GM19193 (cell line): ENCODE data around the gene RECQL5.

ENCODE experiments used
- POLR2A ChIP-seq: IDR thresholded peaks from 4 replicates; pipeline ENCODE4 v1.6.1; 2011; ENCODE audit not compliant: insufficient read depth, insufficient read length; ENCODE audit errors: extremely low read depth

The RECQL5 gene

DNA sequence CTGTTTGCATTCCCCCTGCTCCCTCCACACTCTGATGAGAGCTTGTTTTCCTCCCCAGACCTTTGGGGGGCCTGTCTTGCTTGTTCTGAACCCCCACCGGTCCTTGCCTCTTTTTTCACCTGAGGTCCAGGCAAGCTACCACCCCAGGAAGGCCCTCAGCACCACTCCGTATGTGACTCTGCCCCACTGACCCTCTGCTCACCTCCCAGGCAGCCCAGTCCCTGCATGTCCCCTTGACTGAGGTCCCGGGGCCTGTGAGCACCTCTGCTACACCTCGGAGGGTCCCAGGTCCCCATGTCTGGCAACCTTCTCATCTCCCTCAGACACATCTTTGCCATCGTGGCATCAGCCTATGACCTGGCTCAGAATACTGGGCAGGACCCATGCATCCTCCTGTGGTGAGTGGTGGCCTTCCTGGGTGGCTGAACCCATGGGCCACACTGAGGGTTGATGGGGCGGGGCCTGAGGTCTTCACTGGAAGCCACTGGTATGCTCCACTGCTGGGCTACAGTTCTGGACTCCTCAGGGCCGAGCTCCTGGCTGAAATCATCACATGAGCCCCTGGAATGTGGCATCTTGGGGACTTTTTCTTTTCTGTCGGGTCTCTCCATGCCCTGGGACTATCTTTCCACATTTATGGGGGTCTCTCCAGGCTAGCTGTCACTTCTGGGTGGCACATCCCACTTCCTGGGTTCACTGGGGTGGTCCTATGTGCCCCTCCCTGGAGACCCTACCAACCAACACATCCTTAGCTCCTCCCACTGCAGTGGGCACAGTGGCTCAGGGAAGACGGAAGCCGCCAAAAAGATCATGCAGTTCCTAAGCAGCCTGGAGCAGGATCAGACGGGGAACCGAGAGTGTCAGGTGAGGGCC, 75.9 kb downstream of the RECQL5 start:
- no peak for TF ChIP-seq POLR2A

DNA sequence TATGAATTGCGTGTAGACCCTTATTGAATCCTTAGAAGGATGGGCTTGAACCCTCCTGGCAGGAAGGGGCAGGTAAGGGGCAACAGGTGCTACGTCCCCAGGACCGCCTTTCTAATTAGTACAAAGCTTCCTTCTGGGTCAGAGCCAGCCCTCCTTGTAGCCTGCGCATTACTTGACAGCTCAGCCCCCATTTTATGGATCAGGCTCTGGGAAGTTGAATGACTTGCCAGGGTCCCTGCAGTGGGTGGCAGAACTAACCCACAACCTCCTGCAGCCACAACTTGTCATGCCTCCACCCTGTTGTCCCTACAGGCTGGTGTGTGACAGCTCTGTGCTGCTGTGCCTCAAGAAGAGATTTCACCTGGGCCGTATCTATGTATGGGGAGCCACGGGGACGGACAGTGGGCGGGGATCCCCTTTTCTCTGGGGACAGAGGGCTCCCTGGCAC, 76.6 kb downstream of the RECQL5 start:
- no peak for TF ChIP-seq POLR2A

DNA sequence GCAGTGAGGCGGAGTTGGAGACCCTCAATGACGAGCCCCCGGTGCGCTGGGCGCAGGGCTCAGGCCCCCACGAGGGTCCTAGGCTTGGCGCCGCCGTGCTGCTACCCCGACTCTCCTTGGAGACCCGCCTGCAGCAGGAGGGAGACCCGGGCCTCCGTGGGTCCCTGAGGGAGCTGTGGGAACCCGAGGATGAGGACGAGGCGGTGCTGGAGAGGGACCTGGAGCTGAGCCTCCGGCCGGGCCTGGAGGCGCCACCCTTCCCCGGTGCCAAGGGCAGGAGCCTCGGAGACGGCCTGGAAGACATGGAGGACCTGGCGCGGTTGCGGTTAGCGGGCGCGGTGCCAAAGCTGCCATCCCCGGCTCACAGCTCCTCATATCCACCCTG, 77.0 kb downstream of the RECQL5 start:
- no peak for TF ChIP-seq POLR2A

DNA sequence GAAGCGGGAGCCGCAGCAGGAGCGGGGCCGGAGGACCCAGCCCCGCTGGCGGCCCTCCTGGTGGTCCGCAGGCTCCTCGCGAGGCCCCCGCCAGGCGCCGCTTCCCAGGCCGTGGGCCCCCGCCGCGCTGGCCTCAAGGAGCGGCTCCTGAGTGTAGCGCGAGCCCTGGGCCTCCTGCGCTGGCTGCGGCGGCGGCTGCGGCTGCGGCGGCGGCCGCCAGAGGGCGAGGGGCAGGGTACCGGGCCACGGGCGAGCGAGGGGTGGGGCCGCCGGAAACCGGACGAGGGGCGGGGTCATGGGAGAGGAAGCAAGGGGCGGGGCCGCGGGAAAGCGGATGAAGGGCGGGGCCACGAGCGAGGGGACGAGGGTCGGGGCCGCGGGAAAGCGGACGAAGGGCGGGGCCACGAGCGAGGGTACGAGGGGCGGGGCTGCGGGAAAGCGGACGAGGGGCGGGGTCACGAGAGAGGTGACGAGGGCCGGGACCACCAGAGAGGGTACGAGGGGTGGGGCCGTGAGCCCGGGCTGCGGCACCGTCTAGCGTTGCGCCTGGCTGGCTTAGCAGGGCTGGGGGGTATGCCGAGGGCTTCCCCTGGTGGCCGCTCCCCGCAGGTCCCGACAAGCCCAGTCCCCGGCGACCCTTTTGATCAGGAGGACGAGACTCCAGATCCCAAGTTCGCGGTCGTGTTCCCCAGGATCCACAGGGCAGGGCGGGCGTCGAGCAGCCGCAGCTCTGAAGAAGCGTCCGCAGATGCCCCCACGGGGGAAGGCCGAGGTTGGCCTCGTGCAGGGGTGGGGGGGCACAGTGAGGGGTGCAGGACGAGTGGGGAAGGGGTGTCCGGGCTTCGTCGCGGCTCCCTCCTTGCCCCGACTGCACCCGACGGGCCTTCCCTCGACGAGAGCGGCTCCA, 77.7 kb downstream of the RECQL5 start:
- TF ChIP-seq POLR2A, result no peak

DNA sequence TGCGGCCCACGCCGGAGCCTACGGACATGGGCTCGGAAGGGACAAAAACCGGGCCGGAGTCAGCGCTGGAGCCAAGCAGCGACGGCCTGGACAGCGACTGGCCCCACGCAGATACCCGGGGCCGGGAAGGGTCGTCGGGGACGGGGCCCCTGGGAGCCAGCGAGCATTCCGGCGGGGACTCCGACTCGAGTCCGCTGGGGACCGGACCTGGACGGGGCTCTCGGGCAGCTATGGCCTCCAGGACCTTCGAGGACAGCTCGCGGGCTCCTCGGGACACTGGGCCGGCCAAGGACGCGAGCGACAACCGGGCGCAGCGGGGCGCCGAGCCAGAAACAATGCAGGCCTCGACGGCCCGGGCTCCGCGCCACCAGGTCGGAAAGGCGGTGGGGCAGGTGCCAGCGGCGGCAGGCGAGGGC, 78.3 kb downstream of the RECQL5 start:
- TF ChIP-seq POLR2A, result no peak

DNA sequence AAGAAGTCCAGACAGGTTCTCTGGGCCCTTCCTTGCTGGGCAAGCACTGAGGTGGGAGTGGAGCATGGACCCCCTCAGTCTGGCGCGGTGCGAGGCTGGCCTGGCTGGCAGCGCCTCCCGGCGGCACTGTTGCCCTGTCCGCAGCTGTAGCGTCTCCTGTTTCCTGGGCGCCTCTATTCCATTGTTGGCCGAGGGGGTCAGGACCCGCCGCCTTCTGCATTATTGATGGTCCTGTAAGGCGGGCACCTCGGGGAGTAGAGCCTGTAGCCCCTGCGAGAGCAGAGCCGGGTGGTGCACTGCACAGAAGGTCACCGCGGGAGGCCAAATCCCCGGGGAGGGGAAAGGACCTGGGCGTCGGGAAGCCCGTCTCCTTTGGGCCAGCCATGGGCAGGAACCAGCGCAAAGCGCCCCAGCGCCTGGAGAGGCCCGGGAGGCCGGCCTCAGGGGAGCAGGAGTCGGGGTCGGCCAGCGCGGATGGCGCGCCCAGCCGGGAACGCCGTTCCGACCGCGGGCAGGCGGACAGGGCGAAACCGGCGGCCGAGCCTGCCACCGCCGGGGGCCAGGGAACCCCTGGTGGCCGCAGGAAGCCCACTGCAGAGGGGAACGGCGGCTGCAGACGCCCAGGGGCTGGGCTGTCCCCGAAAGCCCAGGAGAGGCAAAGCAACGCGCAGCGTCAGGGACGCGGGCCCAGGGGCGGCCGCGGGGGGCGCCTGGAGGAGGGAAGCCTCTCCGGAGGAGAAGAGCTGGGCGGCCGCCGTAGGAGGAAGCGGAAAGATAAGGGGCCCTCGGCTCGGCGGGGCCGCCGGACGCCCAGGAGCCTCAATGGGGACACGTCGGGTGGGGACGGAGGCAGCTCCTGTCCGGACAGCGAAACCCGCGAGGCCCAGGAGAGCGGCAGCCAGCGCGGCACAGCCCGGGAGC, 79.0 kb downstream of the RECQL5 start, which contains the start of gene MYO15B:
Gene MYO15B, plus strand, starts transcription at position 126 of the 921 bp plus-strand sequence. Its CDS starts 258 bp downstream, at position 384.
- no peak for TF ChIP-seq POLR2A

DNA sequence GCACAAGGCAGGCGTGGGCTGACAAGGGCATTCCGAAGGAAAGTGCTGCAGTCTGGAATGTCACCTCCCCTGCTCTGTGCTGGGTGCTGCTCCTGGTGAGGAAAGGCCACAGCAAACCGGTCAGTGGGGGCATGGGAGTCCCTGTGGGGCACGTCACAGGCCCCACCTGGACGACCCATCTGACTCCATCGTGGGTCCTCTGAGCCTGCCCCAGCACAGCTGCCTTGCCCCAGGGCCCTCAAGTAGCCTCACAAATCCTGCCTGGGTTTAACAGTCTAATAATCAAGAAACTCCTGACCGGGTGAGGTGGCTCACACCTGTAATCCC, 82.1 kb downstream of the RECQL5 start:
- no peak for TF ChIP-seq POLR2A
